Stimulated activated naive CD4-positive, alpha-beta T cell treated with Interleukin-2 at 50 U/mL for 16 hours (primary cell): ENCODE measurements around the gene YY1.
A peak's percentile ranks its signal among the peaks of the same experiment; 100 is the strongest.
"Not testable (repeated sequence)": the region's sequence is repeated elsewhere in the genome, so short reads cannot be mapped to it uniquely, and the experiment has no call there.

Experiments
- DNase-seq: peaks from one replicate; lab custom pipeline; 2025; lab: John Stamatoyannopoulos, UW

Gene YY1

GRCh38 chr14:100243020-100243419, 4.1 kb downstream of the YY1 start:
- DNase-seq, result no peak

GRCh38 chr14:100246809-100247428, 8.0 kb downstream of the YY1 start:
- DNase-seq, result no peak

- DNase-seq, result no peak
Measured at GRCh38 chr14:100250732-100251465, 12.0 kb downstream of the YY1 start.

GRCh38 chr14:100252684-100253083, 13.7 kb downstream of the YY1 start:
- DNase-seq, result no peak

GRCh38 chr14:100256339-100256895, 17.5 kb downstream of the YY1 start:
- no peak for DNase-seq

GRCh38 chr14:100261621-100262020, 22.7 kb downstream of the YY1 start:
- no peak for DNase-seq

GRCh38 chr14:100262545-100262944, 23.6 kb downstream of the YY1 start:
- no peak for DNase-seq

GRCh38 chr14:100263141-100263540, 24.2 kb downstream of the YY1 start:
- DNase-seq, result no peak

GRCh38 chr14:100267990-100268389, 29.0 kb downstream of the YY1 start:
- DNase-seq, result no peak

GRCh38 chr14:100268591-100269207, 29.8 kb downstream of the YY1 start:
- no peak for DNase-seq

GRCh38 chr14:100271247-100271939, 32.4 kb downstream of the YY1 start:
- DNase-seq, result peak; percentile 17

GRCh38 chr14:100274250-100274649, 35.3 kb downstream of the YY1 start:
- DNase-seq, result no peak

GRCh38 chr14:100275214-100275613, 36.3 kb downstream of the YY1 start:
- no peak for DNase-seq

- DNase-seq, result no peak
Measured at GRCh38 chr14:100278702-100279101, 39.8 kb downstream of the YY1 start.

GRCh38 chr14:100279133-100279532, 40.2 kb downstream of the YY1 start:
- DNase-seq, result no peak

- DNase-seq, result no peak
Measured at GRCh38 chr14:100279563-100279962, 40.6 kb downstream of the YY1 start.

- no peak for DNase-seq
Measured at GRCh38 chr14:100281286-100282082, 42.5 kb downstream of the YY1 start.

GRCh38 chr14:100282083-100282350, 43.1 kb downstream of the YY1 start:
- DNase-seq, result no peak

- no peak for DNase-seq
Measured at GRCh38 chr14:100282766-100283419, 43.9 kb downstream of the YY1 start.

- not testable (repeated sequence) for DNase-seq
Measured at GRCh38 chr14:100283436-100283835, 44.5 kb downstream of the YY1 start.
